HG03565 (cell line): Measurements from ENCODE around the gene CNGB1.
"Not testable (repeated sequence)": the region's sequence is repeated elsewhere in the genome, so short reads cannot be mapped to it uniquely, and the experiment has no call there.

Source experiments
- ATAC-seq: cut with Tn5 transposase; IDR thresholded peaks from one replicate; pipeline ENCODE4 v1.9.1; 2021; ENCODE audit warnings: mild to moderate bottlenecking, moderate library complexity; ENCODE audit not compliant: unreplicated experiment

The CNGB1 gene

DNA sequence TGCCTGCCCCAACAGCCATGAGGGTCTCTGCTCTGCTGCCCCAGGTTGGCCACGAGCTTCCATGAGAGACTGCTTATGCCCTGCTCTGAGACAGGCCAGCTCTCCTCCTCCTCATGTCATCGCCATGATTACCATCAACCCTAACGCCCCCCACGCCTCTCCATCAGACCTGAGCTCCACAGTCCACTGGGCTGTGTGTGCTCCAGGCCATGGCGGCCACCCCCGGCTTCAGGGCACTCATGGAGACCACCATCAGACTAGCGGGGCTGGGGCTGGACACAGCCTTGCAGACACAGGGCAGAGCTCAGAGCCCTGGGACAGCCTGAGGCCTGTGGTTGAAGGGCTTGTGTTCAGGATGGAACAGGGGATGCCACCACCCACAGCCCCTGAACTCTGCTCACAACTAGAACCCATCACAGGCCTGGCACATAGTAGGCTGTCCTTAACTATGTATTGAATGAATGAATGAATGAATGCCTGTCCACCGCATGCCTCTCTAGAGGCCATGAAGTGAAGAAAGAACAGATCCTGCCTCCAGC is 14.6 kb downstream of the CNGB1 start:
- ATAC-seq: no peak

DNA sequence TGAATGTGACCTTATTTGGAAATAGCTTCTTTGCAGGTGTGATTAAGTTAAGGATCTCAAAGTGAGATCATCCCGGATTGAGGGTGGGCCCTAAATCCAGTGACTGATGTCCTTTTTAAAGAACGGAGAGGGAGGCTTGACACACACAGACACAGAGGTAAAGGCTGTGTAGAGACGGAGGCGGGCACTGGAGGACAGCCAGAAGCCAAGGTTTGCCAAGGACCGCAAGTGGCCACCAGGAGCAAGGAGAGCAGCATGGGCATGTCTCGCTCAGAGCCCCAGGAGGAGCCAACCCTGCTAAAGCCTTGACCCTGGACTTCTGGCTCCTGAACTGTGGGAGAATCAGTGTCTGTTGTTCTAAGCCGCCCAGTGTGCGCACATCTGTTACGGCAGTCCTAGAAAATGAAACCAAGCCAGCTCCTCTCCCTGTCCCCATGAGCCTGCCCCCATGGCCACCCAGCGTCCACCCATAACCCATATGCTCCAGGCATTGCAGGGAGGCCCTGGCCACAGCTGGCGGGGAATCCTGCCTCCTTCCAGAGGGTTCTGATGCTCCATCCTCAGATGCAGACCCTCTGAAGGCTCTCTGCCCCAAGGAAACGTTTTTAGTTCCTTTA is 15.2 kb downstream of the CNGB1 start:
- ATAC-seq: no peak

DNA sequence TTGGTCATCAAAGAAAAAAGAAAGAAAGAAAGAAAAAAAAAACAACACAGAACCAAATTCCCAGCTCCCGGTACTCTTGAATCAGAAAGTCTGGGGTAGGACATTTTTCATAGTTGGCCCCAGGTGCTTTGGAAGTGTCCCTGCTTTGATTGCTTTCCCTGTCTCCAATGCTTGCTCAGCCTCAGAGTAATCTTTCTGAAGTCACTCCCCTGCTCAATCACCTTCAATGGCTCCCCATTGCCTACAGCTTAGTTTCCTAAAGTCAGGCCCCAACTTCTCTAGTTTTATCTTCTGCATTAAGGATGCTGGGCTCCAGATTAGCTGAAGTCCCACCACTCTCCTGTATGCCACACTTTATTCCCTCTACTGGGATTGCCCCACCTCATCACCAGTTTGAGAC is 17.1 kb downstream of the CNGB1 start:
- no peak for ATAC-seq

DNA sequence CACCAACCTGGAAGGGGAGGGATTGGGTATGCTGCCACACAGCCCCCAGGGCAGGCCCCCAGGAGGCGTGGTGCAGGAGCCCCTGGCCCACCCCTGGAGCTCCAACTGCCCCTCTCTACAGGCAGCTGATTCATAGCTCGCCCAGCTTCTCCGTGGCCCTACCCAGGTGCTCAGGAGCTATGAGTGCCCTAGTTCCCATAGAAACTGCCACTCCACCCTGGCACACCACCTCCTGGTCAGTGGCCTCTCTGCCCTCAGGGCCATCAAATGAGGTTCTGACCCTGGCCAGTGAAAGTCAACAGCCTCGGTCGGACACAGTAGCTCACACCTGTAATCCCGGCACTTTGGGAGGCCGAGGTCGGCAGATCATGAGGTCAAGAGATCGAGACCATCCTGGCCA is 18.0 kb downstream of the CNGB1 start:
- no peak for ATAC-seq

DNA sequence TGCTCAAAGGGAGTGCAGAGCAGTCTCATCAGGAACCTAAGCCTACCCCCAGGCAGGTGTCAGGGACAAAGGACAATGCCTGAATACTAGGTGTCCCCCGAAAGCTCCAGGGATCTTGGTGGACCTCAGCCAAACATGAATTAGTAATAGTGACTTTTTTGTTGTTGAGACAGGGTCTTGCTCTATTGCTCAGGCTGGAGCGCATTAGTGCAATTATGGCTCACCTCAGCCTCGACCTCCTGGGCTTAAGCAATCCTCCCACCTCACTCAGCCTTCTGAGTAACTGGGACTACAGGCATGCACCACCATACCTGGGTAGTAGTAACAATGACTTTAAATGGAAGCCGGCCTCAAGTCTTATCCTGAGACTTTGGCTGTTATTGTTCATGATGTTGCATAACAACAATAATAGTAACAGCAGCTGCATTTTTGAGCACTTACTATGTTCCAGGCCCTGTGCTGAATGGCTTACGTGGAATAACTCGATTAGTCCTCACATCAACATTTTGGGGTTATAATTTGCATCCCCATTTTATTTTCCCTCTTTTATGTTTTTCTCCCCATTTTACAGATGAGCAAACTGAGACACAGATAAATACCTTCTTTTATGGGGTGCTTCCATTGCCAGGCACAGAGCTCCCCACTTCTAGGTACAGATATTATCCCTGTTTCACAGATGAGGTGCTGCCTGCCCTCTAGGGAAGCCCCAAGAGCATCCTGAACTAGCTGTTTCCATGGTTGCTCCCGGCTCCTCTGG is 19.5 kb downstream of the CNGB1 start:
- ATAC-seq: no peak

DNA sequence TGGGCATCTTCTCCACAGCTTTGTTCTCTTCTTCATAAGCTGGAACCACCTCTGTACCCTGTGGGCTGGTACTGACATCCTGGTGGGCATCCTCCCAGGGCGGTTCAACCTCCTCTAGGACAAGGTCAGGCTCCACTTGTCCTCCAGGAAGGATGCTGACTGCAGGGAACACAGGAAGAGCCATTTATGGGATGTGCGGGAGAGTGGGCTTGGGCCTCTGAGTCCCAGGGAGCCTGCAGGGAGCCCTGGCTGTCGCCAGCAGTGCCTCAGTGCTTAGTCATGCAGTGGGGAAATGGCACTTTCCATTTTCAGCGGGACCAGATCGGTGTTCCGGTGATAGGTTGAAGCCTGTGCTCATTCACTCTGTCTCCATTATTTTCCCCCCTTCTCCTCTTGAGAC is 20.5 kb downstream of the CNGB1 start:
- no peak for ATAC-seq

DNA sequence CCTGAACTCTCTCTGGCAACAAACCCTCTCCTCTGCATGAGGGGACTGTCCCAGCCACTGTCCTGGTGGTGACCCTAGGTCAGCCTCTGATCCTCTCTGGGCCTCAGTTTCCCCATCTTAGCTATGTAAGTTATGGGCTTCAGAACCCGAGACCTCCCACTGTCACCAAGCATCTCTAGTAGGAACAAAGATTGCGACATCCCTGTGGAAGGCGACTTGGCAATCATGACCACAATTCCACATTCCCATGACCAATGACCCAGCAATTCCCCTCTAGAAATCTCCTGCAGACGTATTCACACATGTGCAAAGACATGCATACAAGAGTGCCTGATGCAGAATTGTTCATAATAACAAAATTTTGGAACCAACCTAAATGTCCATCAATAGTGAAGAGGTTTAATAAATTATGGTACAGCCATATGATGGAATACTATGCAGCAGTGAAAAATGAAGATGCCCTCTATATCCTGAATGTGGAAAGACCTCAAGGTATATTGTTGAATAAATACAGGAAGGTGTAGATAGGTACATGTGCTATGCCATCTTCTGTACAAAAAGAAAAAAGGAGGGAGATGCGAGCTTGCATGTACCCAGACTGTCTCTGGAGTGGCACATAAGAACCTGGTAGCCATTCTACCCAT is 21.2 kb downstream of the CNGB1 start:
- no peak for ATAC-seq

DNA sequence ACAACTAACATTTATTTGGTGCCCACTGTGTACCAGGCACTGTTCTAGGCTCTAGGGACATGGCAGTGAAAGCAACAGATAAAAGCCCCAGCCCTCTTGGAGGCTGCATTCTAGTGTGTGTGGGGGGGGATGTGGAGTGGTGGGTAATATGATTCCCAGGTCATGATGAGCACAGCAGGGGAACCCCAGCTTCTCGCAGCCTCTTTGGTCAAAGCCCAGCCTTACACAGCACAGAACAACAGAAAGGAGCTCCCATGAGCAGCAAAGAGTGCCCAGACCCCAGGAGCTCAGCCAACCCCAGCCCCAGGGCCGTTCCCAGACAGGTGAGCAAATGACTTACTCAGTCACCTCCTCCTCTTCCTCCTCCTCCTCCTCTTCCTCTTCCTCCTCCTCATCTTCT is 21.9 kb downstream of the CNGB1 start:
- no peak for ATAC-seq

DNA sequence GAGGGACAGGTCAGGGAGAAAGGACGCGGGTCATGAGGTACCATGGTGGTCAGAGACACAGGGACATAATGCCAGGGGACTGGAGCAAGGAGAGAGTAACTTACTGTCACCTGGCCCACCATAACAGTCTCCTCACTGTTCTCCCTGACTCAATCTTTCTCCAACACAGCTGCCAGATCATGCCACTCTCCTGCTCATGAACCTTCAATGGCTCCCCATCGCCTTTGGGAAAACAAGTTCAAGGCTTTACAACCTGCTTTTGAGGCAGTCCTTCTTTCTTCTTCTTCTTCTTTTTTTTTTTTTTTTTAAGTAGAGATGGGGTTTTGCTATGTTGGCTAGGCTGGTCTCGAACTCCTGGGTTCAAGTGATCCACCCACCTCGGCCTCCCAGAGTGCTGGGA is 22.9 kb downstream of the CNGB1 start:
- no peak for ATAC-seq

DNA sequence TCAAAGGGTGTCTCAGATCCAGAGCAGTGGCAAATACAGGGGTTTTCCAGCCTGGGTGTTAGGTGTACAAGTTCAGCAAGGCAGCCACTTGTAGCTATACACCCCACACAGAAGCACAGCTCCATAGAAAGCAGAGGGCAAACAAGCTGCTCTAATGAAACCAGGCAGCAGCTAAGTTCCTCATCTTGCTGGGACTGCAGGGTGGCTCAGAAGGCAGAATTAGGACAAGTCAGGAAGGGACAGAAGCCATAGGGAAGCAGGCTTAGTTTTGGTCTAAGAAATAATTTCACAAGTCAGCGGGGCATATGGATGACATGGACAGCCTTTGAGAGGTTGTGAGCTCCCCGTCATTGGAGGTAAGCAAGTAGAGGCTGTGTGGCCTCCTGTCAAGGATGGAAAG is 23.7 kb downstream of the CNGB1 start:
- no peak for ATAC-seq

DNA sequence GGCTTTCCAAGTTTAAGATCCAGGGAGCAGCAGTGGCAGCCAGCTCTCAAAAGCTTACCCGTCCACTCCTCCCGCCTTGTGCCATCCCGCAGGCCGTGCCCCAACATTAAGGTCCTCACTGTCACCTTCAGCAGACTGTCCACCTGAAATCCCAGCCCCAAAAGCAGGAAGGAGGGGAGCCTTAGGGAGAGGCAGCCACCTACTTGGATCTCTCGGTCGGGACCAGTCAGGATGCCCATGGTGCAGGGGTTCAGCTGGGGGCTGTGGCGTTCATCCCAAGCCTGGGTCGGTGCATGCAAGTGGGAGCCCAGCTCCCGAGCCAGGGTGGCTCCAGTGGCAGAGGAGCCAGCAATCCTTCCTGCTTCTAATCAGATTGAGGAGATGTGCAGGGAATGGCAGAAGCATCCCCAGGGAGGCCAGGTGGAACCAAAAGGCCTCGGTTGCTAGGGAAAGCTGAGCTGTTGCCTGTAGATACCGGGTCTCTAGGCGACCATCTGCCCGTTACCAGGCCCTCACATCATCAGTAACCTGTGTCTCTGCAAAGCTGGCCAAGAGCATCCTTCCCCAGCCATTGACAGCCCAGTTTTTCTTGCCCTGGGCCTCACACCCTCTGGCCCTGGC is 24.6 kb downstream of the CNGB1 start:
- ATAC-seq: no peak

DNA sequence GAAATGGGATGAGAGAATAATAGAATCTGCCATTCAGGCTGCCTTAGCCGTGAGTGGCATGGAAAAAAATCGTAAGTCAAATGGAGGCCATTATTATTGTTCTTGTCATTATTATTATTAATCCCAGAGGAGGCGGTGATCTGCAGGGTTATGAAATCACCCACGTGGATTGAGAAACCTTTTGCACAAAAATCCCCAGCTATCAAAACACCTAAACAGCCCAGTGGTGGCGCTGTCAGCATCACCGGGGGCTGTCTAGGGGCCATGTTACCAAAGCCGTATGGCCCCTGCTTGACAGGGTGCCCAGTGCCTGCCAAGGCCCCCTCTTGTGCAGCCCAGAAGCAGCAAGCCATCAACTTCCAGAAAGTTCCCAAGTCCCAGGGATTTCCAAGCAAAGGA is 25.2 kb downstream of the CNGB1 start:
- no peak for ATAC-seq

DNA sequence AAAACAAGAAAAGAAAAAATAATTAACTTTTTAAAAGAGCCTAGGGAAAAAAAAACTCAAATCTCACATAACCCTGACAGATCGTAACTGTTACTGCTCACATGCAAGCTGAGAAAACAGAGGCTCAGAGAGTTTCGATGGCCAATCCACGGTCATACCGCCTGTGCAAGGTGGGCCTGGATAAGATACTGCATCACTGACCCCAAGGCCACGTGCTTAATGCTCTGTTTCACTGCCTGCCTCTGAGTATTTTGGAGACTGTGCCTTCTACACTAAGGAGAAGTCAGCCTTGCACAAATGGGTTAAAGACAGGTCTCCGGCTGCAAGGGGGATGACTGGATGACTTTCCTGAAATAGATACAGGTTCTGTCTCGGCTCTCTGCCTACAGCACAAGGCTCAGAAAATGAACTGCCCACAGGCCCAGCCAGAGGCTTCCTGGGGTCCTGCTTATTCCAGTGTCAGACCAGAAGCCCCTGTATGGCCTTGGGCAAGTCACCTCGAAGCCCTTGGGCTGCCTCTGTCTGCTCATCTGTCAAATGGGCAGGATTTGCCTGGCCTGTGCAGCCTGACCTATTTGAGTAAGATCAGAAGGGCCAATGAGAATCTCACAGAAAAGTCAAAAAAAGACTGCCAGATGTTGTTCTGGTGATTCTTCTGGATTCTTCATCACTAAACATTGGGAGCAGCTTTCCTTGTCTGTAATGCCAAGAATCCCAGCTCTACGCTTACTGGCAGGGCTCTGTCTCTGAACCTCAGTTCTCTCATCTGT is 25.8 kb downstream of the CNGB1 start:
- ATAC-seq: no peak

DNA sequence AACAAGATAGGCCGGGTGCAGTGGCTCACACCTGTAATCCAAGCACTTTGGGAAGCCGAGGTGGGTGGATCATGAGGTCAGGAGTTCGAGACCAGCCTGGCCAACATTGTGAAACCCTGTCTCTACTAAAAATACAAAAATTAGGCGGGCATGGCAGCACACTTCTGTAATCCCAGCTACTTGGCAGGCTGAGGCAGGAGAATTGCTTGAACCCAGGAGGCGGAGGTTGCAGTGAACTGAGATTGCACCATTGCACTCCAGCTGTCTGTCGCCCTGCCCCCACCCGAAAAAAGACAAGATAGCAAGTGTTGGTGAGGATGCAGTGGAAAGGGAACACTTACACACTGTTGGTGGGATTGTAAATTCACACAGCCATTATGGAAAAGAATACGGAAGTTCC is 27.5 kb downstream of the CNGB1 start:
- ATAC-seq: not testable (repeated sequence)

DNA sequence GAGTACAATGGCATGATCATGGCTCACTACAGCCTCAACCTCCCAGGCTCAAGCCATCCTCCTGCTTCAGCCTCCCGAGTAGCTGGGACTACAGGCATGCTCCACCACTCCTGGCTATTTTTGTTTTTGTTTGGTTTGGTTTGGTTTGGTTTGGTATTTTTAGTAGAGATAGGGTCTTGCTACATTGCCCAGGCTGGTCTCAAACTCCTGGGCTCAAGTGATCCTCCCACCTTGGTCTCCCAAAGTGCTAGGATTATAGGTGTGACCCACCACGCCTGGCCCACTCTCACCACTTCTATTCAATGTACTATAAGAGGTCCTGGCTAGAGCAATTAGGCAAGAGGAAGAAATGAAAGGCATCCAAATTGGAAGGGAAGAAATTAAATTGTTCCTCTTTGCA is 29.0 kb downstream of the CNGB1 start:
- not testable (repeated sequence) for ATAC-seq

DNA sequence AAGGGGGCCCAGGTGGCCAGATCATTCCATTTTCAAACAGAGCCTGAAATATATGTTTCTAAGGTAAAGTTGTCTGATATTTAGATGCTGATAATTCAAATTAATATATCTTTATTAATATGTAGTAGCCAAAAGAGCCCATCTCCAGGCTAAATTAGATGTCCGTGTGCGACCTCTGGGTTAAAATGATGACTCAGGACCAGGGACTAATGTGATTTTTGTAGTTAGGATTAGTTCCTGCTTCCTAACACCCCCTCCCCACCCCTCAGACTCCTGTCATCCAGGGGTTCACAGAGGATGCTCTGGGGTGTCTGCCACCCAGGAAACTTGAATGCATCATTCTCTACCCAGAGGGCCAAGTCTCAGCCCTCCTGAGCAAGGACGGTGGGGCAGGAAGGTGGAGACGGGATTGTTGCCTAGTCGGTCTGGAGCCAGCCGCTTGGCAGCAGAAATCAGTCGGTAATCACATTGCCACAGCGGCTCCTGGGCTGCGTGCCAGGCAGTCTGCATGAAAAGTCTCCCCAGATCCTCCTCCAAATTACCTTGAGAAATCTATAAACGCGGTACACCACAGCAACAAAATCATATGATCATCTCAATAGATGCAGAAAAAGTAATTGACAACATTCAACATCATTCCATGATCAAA is 29.8 kb downstream of the CNGB1 start:
- no peak for ATAC-seq

DNA sequence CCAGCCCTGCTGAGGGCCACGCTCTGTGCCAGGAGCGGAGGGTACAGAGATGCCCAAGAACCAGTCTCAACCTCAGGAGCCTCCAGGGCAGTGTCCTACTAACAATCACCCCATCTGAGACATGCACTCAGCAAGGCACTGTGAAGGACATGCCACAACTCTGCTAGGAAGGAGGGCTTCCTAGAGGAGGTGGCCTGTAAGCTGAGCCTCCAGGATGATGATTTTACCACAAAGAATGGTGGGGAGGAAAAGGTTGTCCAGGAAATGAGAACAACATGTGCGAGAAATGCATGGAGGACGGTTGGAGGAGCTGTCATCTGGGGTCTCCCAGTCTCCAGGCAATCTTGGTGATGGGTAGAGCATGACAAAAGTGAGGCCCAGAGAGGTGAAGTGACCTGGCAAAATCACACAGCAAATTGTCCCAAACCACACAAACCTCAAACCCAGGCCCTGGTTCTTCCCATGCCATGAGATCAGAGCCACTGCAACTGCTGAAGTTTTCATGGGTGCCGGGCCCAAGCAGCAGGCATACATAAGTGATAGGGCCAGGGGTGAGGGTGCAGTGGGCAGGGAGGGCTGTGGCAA is 30.5 kb downstream of the CNGB1 start:
- no peak for ATAC-seq

DNA sequence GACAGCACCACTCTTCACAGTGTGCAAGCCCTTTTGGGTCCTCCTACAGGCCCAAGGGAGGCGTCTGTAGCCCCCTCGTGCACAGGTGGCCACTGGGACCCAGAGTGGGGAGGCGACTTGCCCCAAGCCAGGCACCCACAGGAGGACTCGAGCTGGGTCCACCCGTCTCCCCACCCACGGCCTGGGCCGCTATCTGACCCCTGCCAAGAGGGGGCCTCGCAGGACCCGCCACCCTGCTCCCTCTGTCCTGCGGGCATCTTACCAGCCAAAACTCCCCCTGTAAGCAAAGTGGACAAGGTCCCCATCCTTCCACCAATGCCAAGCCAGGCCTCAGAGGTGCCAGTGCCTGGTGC is 31.1 kb downstream of the CNGB1 start:
- ATAC-seq: no peak

DNA sequence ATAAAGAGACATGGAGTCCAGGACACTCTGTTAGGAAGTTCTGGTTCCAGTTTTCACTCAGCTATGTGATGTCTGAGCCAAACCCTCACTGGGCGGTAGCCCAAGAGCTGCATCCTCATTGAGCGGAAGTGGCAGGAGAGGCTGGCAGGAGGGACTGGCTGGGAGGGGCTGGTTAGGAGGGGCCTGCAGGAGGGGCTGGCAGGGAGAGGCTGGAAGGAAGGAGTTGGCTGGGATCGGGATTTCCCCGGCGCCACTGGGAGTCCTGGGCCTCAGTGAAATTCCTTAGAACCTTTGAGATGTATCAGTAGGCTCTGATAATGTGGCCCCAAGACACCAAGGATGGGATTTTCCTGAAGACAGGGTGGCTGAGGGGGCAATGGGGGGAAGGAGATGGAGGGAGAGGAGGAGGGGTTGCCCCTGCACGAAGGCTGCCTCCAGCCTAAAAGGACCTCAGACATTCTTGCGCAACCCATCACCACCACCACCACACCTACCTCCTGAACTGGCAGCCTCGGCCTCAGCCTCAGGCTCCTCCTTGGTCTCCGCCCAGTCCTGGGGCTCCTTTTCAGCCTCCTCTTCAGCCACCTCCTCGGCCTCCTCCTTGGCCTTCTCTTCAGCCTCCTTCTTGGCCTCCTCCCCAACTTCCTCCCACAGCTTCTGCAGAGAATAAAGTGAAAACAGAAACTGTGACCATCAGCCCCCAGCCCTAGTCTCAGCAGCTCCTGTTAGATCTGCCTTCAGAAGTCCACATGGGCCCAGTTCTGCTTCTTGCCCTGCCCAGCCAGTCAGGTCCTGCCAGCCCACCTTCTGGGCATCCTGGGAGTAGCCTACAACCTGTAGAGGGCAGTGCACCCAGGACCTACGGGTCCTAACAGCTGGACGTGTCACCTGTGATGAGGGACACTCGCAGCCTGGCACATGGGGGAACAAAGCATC is 31.7 kb downstream of the CNGB1 start:
- ATAC-seq: no peak
